Heart left ventricle (tissue), 13 donors: Measurements from ENCODE around the gene SYCN.

ENCODE experiments used
- CTCF ChIP-seq, 12 donors: fragments of 200-600 bp; sonication (generic) in 4 of 12; IDR thresholded peaks; one replicate each; pipeline versions ENCODE4 v1.5.0 to v1.8.0; 2018 to 2022; ENCODE audit warnings: antibody characterized with exemption in 12 of 12, mild to moderate bottlenecking in 5 of 12
- POLR2A ChIP-seq, 2 donors: fragments of 450-650 bp; IDR thresholded peaks; one replicate each; pipeline ENCODE4 v1.6.1; 2017; ENCODE audit warnings: antibody characterized with exemption in 2 of 2, mild to moderate bottlenecking in 2 of 2, moderate library complexity in 2 of 2
- donor health status: ischemic (EF 13 %, LVEDD 7.1; RV severe dilation, severe dysfunction).
- donor health status: DM: no; HTN: yes; CAD: no.
- donor health status: DM: no; HTN: no; CAD: no.
- donor health status: ischemic (EF 25% LVEDD 6.9; RV normal size, moderate dysfunction).
- donor health status: ischemic (EF 25% LVEDD 5.7; RV mildly dilated, moderate dysfunction).
- donor health status: ischemic (EF 35%, LVEDD 5.7; RV mildly dilated, moderate dysfunction).
- donor health status: nonischemic (EF 11% LVEDD 7.7; RV severe dilation, severe dysfunction).
- donor health status: DM: yes; HTN: yes; CAD: no.
- donor health status: PGD.
- donor health status: ischemic (EF 29% LVEDD 5.4; RV normal size, mild dysfunction).
- donor health status: nonischemic (EF 23%, LVEDD 6.1; RV moderate dilation, normal function).

- no peak for TF ChIP-seq CTCF (IDR thresholded peaks at IDR 0.05)
- no peak for TF ChIP-seq POLR2A (IDR thresholded peaks at IDR 0.05)
These were observed 2.1 kb upstream of the SYCN start for GRCh38 chr19:39206122-39206521.
